IPS-11a (cell line): ENCODE measurements around the gene COL9A1.
"Not testable (repeated sequence)": the region's sequence is repeated elsewhere in the genome, so short reads cannot be mapped to it uniquely, and the experiment has no call there.

Source experiments
- H3K4me3 ChIP-seq: one replicate; pipeline ENCODE4 v1.5.1; 2013; ENCODE audit warnings: low read depth, low read length, control low read depth

COL9A1 gene

DNA sequence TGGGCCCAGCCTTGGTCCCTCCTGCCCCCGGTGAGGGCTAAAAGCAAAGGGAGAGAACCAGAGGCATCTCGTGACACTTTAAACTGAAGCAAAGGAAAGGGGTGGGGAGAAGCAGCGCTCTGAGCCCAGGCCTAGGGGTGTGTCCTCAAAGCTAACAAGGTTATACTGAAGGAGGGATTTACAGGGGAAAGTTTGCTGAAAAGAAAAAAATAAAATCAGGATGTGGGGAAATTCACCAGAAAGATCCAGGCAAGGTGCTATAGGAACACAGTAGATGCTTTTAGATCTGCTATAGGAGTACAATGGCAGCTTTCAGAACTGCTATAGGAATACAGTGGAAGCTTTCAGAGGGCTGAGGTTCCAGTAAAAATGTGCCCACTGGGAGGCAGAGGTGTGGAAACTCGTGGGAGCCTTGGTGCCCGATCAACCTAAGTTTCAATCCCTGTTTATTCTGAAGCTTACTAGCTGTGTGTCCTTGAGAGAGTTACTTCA is at the start of gene COL9A1:
COL9A1 (minus strand) TSS at position 51 of the 492 bp plus-strand sequence. CDS start 160 bp downstream, outside the sequence.
- no peak within 1 kb of the TSS for H3K4me3 ChIP-seq

DNA sequence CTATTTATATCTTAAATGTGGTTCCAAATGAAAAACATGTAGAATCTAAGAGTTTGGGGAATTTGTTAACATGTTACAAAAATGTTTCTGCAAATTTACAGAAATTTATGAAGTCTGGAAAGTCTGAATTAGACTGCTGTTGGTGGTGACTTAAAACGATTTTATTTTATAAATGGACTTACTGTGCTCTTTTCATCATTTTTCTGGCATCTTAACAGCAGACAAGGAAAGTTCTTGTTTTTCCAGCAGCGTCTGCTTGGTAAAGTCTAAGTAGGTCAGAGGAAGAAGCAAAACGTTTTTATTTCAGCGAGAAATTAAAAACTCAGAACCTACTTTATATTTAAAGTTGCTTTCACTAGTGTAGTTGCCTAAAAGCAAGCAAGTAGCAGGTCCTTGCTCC is 48.6 kb upstream of the COL9A1 start:
- no peak overlapping the region for H3K4me3 ChIP-seq

DNA sequence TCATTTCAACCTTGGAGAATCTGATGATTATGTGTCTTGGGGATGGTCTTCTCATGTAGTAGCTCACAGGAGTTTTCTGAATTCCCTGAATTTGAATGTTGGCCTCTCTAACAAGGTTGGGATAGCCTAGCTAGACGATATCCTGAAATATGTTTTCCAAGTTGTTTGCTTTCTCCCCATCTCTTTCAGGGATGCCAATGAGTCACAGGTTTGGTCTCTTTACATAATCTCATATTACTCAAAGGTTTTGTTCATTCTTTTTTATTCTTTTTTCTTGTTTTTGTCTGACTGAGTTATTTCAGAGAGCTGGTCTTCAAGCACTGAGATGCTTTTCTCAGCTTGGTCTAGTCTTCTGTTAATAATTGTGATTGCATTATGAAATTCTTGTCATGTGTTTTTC is 42.7 kb upstream of the COL9A1 start:
- no peak overlapping the region for H3K4me3 ChIP-seq

DNA sequence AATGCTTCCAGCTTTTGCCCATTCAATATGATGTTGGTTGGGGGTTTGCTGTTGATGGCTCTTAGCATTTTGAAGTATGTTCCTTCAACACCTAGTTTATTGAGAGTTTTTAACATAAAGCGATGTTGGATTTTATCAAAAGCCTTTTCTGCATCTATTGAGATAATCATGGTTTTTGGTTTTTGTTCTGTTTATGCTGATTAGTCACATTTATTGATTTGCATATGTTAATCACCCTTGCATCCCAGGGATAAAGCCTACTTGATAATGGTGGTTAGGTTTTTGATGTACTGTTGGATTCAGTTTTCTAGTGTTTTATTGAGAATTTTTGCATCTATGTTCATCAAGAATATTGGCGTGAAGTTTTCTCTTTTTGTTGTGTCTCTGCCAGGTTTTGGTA is 40.4 kb upstream of the COL9A1 start:
- no peak overlapping the region for H3K4me3 ChIP-seq

DNA sequence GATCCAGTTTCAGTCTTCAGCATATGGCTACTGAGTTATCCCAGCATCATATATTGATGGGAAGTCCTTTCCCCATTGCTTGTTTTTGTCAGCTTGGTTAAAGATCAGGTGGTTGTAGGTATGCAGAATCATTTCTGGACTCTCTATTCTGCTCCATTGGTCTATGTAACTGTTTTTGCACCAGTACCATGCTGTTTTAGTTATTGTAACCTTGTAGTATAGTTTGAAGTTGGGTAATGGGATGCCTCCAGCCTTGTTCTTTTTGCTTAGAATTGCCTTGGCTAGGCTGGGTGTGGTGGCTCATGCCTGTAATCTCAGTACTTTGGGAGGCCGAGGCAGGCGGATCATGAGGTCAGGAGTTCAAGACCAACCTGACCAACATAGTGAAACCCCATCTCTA is 36.9 kb upstream of the COL9A1 start:
- not testable (repeated sequence) for H3K4me3 ChIP-seq

DNA sequence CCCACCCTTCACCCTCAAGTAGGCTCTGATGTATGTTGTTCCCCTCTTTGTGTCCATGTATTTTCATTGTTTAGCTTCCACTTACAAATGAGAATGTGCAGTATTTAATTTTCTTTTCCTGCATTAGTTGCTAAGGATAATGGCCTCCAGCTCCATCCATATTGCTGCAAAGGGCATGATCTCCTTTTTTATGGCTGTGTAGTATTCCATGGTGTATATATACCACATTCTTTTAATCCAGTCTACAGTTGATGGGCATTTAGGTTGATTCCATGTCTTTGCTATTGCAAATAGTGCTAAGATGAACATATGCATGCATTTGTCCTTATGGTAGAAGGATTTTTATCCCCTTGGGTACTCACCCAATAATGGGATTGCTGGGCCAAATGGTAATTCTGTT is 35.9 kb upstream of the COL9A1 start:
- H3K4me3 ChIP-seq = no peak overlapping the region

DNA sequence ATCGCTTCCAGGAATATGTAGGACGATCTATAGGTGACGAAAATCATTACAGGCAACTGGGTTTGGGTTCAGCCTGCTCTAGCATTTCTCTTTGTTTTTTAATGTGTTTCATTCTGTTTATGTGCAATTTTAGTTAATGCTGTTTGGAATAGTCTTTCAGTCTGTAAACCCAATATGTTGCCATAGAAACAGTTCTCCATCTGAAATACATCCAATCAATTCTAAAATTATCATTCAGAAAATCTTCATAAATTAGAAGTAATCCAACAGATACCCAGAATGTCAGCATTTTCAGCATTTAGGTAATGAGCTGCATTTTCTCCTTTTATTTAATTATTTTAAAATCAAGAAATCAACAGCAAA is 34.8 kb upstream of the COL9A1 start:
- H3K4me3 ChIP-seq = no peak overlapping the region

DNA sequence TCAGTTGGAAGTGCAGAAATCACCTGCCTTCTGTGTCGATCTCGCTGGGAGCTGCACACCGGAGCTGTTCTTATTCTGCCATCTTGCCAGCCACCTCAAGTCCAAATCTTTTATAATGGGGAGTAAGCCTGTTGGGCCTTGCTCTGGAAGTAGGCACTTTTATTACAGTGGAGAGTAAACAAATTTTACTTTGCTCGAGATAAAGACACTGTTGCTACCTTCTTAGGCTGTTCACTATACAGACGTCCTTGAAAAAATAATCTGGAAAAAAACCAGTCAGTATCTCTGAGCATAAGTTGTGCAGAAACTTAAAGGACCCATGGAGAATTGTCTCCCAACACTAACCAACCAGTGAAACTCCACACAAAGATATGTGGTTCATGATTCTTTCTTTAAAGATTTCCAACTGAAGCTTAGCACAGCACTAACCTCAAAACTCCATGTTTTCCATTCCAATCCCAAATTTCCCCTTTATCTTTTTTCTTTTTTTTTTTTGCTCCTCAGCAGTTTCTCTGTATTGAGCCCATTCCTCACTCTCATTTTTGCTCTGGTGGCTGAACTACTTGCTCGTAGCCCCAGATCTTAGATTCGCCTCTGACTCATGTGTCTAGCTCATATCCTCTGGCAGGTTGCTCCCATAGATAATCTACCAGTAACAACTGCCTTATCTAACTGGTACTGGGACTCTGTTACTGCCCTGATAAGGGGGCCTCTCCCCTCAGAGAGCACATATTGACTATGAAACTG is 34.3 kb upstream of the COL9A1 start:
- no peak overlapping the region for H3K4me3 ChIP-seq

DNA sequence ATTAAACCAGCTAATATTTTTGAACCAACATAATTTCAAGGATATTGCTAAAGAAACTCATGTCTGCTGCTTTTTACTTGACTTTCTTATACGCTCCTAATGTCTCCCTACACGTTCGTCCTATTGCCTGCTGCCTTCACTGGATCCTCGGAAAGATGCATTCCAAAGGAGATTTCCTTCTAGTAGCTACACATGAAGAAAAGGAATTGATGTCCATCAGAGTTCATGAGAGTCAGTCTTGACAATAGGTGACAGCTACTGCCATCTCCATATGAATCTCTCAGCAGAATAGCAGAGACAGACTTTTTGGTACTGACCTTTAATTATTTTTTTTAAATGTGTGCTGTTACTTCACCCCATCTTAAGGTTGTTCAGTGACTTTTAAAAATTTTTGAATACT is 24.2 kb upstream of the COL9A1 start:
- H3K4me3 ChIP-seq = no peak overlapping the region

DNA sequence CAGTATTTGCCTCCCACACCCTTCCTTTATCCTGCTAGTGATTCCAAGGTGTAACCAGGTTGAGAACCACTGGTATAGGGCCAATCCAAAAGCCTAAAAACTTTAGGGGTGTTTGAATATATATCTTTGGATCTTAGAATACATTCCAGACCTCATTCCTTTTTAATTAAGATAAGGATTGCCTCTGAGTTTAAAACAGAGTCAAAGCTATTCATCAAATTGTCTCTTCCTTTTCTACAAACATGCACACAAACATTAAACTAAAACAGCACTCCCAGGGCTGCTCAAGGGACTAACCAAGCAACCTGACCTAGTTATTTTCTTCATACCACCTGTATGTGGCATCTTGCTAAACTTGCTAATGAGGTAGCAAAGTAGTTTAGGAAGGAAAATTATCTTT is 22.1 kb upstream of the COL9A1 start:
- no peak overlapping the region for H3K4me3 ChIP-seq

DNA sequence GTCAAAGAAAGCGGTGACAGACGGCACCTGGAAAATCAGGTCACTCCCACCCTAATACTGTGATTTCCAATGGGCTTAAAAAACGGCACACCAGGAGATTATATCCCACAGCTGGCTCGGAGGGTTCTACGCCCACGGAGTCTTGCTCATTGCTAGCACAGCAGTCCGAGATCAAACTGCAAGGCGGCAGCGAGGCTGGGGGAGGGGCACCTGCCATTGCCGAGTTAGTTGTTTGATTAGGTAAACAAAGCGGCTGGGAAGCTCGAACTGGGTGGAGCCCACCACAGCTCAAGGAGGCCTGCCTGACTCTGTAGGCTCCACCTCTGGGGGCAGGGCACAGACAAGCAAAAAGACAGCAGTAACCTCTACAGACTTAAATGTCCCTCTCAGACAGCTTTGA is 14.9 kb upstream of the COL9A1 start:
- H3K4me3 ChIP-seq = not testable (repeated sequence)

DNA sequence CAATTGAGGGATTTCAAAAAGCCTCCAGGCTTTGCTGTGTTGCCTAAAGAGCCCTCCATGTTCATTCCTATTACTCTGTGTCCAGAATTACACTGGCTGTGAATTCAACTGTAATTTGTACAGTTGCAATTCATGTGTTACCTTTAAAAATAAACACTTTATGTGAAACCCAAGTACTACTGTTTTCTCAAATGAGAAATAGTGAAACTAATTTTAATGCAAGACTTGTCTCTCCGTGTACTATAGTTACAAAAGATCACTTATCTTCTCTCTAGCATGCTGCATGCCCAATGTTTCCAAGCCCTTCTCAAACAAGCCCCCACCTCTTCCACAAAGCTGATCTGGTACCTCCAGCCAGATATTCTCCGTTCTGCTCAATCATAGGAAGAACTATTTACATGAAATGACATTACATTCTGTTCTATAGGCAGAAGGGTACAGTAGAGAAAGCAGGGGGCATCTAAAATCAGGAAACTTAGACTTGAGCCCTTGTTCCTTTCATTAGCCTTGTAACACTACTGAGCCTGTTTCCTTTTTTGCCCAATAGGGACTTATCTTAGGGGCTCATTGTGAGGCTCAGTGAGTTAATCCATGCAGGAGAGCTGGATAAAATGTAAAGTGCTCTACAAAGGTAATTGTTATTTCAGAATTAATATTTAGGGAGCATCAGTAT is 12.3 kb upstream of the COL9A1 start:
- H3K4me3 ChIP-seq = no peak overlapping the region

DNA sequence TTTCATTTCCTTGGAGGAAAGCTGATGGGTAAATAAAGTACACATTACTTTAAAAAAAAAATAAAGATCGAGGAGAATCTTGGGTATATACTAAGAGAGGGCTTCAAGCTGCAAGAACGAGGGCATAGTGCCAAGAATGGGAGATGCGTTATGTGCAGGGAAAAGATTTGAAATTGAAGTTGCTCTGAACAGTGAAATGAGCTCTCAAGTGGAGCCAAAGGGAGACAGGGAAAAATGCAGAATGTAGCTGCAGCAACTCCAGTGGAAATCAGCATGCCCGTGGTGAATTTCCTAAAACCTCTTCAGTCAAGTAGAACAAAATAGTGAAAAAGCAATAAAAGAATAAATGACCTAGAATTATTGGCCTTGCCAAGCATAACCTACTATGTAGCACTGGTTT is 11.4 kb upstream of the COL9A1 start:
- H3K4me3 ChIP-seq = no peak overlapping the region

DNA sequence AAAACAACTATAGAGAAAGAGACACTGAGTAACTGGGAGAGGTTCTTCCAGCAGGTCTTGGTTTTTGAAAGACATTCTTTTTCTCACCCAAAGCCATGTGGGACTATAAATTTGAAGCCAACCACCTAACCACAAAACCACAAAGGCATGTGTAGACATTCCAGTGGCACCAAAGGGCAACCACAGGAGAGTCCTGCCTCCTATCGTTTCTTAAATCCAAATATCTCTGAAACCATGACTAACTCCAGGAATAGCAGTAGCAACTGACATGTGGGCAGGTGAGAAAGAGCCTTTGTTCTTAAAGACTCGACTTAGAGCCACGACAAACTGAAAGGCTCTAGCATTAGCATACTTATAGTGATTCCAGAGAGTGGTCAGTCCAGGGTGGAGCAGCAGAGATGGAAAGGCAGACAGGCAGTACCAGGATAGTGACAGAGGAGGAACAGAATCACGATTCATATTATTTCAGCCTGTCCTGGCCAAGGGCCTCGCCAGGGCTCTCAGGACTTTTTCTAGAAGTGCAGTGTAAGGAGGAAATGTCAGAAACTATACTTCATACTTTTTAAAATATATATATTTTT is 9.4 kb upstream of the COL9A1 start:
- no peak overlapping the region for H3K4me3 ChIP-seq

DNA sequence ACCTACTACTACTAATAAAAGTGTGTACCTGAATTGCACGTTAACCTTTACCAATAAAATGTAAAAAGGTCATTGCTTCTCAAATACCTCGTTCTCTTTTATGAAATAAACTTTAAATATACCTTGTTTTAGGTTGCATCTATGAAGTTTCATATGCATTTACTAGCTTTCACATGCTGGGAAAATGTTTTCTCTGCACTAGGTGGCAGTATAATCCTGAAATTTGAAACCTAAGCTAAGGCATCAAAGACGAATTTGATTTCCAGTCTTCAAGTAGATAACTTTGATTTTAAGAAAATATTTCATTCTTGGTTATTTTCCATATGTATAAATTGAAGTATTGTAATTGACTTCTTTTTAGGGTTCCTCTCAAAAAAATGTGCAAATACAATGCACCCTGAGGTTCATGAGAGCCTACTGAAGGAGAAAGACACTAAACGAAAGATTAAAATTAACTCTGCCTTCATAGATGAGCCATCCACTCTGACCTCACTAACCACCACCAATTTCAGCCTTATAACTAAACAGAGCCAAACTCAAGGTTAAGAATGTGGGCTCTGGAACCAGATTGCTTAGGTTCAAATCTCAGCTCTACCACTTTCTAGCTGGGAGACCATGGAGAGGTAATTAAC is 7.3 kb upstream of the COL9A1 start:
- no peak overlapping the region for H3K4me3 ChIP-seq

DNA sequence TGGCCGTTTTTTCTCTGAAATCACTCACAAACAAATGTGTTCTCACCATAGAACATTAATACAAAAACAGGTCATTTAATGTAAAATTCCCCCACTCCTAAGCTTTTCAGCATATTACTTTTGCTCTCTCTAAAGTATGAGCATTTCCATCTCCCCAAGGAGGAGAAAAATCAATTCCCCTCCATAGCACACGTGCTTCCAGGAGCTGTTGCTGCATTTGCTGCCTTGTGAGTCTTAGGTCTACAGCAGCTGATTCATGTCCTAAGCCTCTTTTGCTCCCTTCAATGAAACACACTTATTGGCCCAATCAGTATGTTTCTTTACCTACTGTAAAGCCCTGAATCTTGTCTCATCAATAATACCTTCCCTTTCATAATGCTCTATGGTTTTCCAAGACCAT is 6.4 kb upstream of the COL9A1 start:
- no peak overlapping the region for H3K4me3 ChIP-seq

DNA sequence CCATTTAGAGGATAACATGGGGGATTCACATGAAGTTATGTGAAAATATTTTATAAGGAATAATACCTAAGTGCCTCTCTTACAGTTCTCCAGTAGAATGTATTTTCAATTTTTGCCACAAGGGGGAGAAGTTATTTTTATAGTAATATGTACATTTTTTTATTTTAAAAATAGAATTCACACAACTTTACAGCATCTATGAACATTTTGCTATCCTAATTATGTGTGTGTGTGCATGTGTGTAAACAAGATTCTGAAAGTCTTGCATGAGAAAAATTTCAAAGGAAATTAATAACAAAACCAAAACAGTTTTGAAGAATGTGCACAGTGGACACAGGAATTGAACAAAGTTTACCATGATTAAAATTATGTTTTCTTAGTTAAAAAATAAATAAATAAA is 5.3 kb upstream of the COL9A1 start:
- H3K4me3 ChIP-seq = not testable (repeated sequence)

DNA sequence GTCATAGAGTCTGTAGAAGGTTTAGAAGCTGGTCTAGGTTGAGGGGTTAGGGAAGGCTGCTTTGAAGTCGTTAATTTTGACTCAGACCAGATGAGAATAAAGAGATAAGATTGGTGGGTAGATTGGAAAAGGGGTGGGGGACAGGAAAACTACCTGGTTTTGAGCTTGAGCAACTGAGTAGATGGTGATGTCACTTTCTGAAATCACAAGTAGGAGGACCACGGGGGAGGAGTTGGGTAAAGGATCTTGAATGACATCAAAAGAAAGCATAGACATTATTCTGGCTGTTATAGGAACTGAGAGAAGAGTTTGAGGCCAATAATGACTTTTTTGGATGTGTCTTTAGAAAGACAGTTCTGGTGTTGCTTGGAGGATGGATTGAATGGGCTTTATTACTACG is 4.1 kb upstream of the COL9A1 start:
- H3K4me3 ChIP-seq = no peak overlapping the region

DNA sequence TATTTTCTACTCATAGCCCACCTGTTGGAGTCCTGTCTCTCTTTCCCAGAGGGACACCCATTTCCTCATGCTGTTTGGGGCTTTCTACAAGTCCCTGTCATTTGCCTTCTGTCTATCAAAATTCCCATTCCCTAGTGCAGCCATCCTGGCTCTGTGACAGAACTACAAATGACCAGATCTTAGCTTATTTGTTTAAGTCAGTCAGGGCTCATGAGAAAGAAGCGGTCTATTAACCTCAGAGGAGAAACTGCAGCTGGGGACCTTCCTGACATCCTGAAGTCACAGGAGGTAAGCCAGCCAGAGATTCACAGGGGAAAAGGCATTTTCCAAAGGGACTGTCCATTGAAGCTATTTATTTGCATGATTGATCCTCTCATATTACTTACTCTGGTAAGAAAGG is 1.7 kb upstream of the COL9A1 start:
- H3K4me3 ChIP-seq = no peak overlapping the region

DNA sequence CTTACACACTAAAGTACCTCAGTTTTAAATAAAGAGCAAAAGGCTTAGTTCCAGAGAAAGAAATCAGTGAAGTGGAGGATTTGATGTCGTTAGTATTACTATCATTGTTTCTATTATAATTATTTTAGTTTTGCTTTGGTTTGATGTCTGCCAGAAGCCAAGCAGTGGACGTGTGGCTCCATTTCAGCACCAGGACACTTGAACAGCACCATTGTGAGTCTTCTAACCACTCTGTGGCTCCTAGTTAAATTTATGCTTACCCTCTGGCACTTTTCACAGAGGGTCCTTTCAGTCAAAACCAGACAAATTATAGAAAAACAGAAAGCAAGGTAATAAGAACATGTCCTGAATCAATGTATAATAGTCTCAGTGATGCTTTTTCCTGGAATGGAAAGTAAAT is 3.4 kb downstream of the COL9A1 start:
- H3K4me3 ChIP-seq = no peak overlapping the region

DNA sequence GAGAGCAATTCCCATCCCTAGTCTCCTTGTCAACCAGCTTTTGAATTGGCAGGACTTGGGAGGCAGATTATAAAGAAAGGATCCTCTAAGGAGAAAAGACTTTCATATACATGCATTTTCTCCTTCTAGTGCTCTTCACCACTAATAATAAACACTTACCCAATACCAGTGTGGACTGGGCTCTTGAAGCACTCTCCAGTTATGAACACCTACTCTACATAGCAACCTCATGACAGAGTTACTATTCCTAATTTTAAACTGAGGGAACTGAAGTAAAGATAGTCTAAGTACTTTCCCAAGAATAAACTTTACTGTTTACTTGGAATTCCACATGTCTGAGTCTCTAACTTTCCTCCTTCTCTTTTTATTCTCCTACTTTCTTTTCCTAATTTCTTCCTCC is 4.8 kb downstream of the COL9A1 start:
- H3K4me3 ChIP-seq = no peak overlapping the region

DNA sequence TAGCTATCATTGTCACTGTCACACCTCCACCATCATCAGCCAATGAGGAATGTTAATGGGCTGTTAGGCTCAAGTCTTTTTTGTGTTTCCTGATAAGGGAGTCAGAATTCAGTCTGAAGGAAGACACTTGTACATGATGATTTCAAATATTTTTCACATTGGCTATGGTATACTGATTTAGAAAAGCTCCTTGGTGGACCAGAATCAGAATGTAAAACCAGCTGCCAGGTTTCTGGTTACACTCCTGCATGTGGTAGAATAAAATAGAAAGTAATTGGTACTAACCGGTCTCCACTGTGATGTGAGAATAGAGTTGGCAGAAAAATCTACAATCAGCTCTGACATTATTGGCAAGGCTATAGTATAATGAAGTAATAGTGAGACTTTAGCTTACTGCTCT is 10.7 kb downstream of the COL9A1 start:
- no peak overlapping the region for H3K4me3 ChIP-seq
